Measurements from ENCODE around the gene NCKAP5.
"Not testable (repeated sequence)": the region's sequence is repeated elsewhere in the genome, so short reads cannot be mapped to it uniquely, and the experiment has no call there.

The NCKAP5 gene

DNA sequence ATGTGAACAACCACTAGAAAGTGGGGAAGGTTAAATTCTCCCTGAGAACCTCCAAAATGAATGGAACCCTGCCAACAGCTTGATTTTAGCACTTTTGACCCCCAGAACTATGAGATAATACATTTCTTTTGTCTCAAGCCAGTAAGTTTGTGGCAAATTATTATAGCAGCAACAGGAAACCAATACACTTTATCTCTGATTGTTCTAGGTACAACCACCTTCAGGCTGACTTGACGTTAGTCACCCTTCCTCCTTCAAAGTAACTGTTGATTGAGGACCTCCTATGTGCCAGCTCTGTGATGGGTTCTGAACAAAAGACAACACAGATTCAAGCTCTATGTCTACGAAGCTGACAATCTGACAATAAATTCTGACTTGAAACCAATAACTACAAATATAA lies 318.9 kb downstream of the NCKAP5 start:
- no peak for DNase-seq

DNA sequence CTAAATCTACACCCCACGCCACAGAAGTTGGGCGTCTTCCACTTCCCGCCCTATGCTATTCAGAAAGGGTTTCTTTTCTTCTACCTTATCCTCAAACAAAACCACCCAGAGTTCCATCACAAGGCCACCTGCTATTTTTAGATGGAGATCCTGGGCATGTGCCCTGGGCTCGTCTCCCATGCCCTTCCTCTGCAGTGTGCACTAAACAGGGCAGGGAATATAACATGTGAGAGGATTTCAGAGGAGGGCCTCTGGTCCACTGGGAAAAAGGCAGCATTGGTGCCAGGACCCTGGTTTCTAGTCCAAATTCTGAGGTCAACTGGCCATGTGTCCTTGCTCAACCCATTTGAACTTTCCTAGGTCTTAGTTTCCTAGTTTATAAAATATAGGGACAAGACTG lies 320.0 kb downstream of the NCKAP5 start:
- no peak for DNase-seq

- no peak for DNase-seq
Measured at GRCh38 chr2:133247631-133248030, 320.6 kb downstream of the NCKAP5 start.

DNA sequence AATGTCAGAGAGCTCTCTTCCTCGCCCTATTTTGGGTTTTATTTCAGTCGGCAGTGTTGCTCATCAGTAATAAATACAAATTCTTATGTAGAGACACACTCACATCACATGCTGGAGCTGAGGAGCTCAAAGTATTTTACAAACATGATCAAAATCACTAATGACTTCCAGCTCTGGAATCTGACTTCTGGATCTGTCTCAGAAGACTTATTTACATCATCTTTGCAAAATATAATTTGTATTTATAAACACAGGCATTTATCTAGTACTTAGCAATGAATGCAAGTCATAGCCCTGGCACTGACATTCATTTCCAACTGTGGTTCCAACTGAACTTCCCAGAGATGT lies 327.1 kb downstream of the NCKAP5 start:
- no peak for DNase-seq

GRCh38 chr2:133240491-133241223 lies 327.6 kb downstream of the NCKAP5 start:
- peak; percentile 47 to 75 for DNase-seq

DNA sequence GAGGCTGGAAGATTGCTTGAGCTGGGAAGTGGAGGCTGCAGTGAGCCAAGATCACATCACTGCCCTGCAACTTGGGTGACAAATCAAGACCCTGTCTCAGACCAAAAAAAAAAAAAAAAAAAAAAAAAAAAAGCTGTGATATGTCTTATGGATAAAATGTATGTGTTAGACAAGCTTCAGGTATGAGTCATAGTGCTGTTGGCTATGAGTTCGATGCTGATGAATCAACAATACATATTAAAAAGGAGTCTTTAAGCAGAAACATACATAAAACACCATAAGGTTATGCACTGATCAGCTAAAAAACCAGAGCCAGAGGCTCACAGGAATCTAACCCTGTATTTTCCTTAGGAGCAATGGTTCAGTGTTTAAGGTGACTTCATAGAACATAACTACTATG lies 332.3 kb downstream of the NCKAP5 start:
- DNase-seq: no peak

DNA sequence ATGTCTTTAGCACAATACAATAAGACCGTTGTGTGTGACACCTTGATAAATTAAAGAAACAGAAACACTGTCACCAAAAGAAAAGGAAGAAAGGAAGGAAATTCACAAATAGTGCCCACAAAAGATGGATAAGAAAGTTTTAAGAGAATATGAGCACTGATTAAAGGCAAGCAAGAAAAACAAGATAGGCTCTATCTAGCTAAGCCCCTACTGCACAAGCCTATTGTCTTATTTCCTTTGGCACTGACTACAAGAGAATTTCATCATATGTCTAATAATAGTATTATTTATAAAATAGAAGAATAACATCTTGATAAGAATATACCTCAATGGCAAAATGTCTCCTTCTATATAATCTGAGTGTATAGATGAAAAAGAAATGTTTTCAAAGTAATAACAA lies 335.7 kb downstream of the NCKAP5 start:
- DNase-seq: no peak

DNA sequence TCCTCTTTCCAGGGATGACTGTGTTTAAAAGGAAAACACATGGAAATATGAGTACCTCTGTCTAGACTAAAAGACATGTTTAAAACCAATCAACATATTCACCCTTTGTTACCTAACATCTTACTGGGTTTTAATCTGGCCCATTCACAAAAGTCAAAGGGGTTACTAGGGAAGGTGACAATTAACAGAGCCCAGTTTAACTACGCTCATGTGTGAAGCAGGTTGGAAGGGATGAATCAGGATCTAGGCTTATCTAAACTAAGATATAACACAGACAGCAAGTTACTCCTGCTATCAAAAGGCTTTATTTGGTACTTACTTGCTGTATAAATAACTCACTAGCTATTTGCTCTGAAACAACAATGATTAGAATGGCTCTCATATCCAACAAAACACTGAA lies 337.0 kb downstream of the NCKAP5 start:
- DNase-seq: no peak

GRCh38 chr2:133229974-133230373 lies 338.3 kb downstream of the NCKAP5 start:
- no peak for DNase-seq

DNA sequence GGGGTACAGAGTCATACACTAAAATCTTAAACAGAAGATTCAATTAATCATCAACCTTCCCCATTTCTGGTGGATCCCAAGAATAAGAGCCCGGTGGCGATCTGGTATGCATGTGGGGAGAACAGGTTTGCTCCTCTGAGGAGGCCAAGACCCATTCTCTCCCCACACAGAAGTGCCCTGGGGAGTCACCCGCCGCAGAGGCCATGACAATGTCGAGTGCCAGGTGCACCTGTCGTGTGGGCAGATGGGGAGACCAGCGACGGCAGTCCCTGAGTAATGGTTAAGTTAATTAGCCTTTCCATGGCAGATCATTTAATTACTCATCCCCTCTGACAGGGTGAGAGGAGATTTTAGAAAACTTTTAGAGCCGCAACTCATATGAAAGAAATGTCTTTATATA lies 345.0 kb downstream of the NCKAP5 start:
- peak; percentile 49 to 91 for DNase-seq

- DNase-seq: no peak
Measured at GRCh38 chr2:133221398-133221797, 346.9 kb downstream of the NCKAP5 start.

GRCh38 chr2:133218204-133218603 lies 350.1 kb downstream of the NCKAP5 start:
- DNase-seq: no peak

- DNase-seq: no peak
Measured at GRCh38 chr2:133215477-133215876, 352.8 kb downstream of the NCKAP5 start.

GRCh38 chr2:133213651-133214050 lies 354.6 kb downstream of the NCKAP5 start:
- no peak for DNase-seq

GRCh38 chr2:133209325-133209724 lies 358.9 kb downstream of the NCKAP5 start:
- no peak for DNase-seq

GRCh38 chr2:133206666-133207065 lies 361.6 kb downstream of the NCKAP5 start:
- not testable (repeated sequence) for DNase-seq

DNA sequence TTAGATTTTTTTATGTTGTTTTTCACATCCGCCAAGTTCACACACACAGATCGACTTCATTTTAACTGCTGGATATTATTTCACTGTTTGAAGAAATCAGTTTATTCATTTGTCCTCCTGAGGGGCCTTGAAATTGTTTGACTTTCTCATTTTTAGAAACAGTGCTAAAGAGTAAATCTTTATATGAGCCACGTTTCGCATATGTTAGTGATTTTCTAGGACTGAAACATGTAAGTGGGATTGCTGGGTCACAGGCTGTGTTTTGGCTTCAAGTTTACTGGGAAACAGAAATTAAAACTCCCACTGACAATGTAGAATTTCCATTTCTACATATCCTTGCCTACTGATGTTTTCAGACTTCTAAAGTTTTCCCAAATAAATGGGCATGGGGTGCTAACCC lies 363.8 kb downstream of the NCKAP5 start:
- no peak for DNase-seq

- DNase-seq: no peak
Measured at GRCh38 chr2:133200684-133201421, 367.4 kb downstream of the NCKAP5 start.

DNA sequence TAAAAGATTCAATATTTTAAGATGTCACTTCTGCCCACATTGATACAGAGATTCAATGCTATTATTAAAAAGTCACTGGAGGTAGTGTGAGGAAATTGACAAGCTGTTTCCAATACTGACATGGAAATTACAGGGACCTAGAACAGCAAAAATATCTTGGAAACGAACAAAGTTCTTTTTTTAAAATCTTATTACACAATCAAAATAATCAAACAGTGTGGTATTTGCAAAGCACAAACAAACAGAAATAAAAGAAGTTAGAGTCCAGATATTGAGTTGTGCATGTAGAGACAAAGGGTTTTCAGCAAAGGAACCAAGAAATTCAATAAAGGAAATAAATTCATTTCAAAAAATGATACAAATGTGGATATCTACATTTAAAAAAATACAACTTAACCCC lies 369.6 kb downstream of the NCKAP5 start:
- no peak for DNase-seq

DNA sequence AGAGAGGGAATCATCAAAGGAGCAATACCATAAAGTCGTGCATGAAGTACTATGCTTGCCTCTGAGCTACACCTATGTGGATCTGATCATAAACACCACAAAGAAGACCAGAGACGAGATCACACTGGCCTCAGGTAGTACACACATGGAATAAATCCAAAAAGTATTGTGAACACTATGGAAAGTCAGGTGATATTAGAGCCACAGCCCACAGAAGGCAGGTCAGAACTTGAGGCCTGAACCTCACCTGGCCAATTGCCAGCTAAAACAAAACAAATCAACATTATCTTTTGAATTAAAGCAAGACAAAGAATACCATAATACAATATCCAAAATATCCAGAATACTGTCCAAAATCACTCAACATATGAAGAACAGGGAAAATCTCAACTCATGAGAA lies 371.1 kb downstream of the NCKAP5 start:
- DNase-seq: no peak

- DNase-seq: no peak
Measured at GRCh38 chr2:133194777-133195335, 373.4 kb downstream of the NCKAP5 start.

DNA sequence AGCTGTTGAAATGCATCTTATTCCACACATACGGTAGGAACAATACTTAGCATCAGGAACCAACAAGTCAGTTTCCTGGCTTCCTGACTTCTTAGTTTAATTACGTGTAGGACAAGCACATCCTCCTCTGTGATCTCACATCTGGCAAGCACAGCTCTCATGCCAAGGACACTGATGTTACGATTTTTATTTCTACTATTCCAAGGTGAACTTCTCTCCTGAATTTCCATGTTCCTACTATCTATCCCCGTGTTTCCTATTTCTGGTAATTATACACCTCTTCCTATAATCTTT lies 374.0 kb downstream of the NCKAP5 start:
- DNase-seq: no peak

GRCh38 chr2:133193544-133194361 lies 374.5 kb downstream of the NCKAP5 start:
- DNase-seq: no peak

- no peak for DNase-seq
Measured at GRCh38 chr2:133192028-133192427, 376.2 kb downstream of the NCKAP5 start.
